PC-9 (cell line): ENCODE measurements around the gene TBC1D16. TPM values are rescaled to one million over a fixed set of nuclear protein-coding genes. Genes with fewer than 3 reads are reported as not detected.

Source experiments
- BruUV-seq: library from RNA; stranded (reverse); fragments of 400-500 nt; replicated peaks from 2 replicates; lab custom pipeline; 2021; lab: Mats Ljungman, UMichigan
- CTCF ChIA-PET: fragments of 300-600 bp; sonication (Branson Sonifier 250); formaldehyde crosslinking; loops from one replicate; lab custom pipeline; 2022; ENCODE audit warnings: antibody characterized with exemption; lab: Charles Lee
- POLR2A ChIA-PET: fragments of 300-600 bp; sonication (Branson Sonifier 250); formaldehyde crosslinking; loops from one replicate; lab custom pipeline; 2022; ENCODE audit warnings: antibody characterized with exemption; ENCODE audit not compliant: unreplicated experiment; lab: Charles Lee
- DNase-seq, 2 experiments: peaks; one replicate each; pipeline versions ENCODE4 v3.0.0 to v3.0.0-alpha.2; 2015 to 2022; ENCODE audit warnings: mixed read lengths in 1 of 2
- H2AFZ ChIP-seq: fragments of 200-600 bp; sonication (generic); 2 replicates; pipeline ENCODE4 v1.8.1; 2017; ENCODE audit warnings: antibody characterized with exemption
- H3F3A ChIP-seq: fragments of 200-600 bp; sonication (generic); 2 replicates; pipeline ENCODE4 v1.8.1; 2017; ENCODE audit warnings: antibody characterized with exemption, mild to moderate bottlenecking, low read depth; ENCODE audit not compliant: insufficient read depth
- H3K27ac ChIP-seq: fragments of 200-600 bp; sonication (generic); 2 replicates; pipeline ENCODE4 v1.6.1; 2016; ENCODE audit warnings: mixed run types
- H3K27me3 ChIP-seq: fragments of 200-600 bp; sonication (generic); 2 replicates; pipeline ENCODE4 v1.6.1; 2016; ENCODE audit warnings: low read depth, mixed run types; ENCODE audit not compliant: insufficient read depth
- H3K36me3 ChIP-seq: fragments of 200-600 bp; sonication (generic); 2 replicates; pipeline ENCODE4 v1.6.1; 2016; ENCODE audit warnings: low read depth, mixed run types
- H3K4me1 ChIP-seq: fragments of 200-600 bp; sonication (generic); replicated peaks from 2 replicates; pipeline ENCODE4 v1.6.1; 2016; ENCODE audit warnings: mixed run types; ENCODE audit not compliant: insufficient read depth
- H3K4me2 ChIP-seq: fragments of 200-600 bp; sonication (generic); 2 replicates; pipeline ENCODE4 v1.6.1; 2017; ENCODE audit warnings: mixed run types
- H3K4me3 ChIP-seq: fragments of 200-600 bp; sonication (generic); 2 replicates; pipeline ENCODE4 v1.6.1; 2016; ENCODE audit warnings: mixed run types
- H3K79me2 ChIP-seq: fragments of 200-600 bp; sonication (generic); 2 replicates; pipeline ENCODE4 v1.6.1; 2017; ENCODE audit warnings: low read depth, mixed run types
- H3K9me2 ChIP-seq: fragments of 200-600 bp; sonication (generic); 2 replicates; pipeline ENCODE4 v1.8.1; 2017; ENCODE audit warnings: mild to moderate bottlenecking; ENCODE audit not compliant: insufficient read depth
- H3K9me3 ChIP-seq: fragments of 200-600 bp; sonication (generic); 2 replicates; pipeline ENCODE4 v1.8.1; 2016; ENCODE audit warnings: low read depth; ENCODE audit not compliant: insufficient read depth
- H4K20me1 ChIP-seq: fragments of 200-600 bp; sonication (generic); 2 replicates; pipeline ENCODE4 v1.8.1; 2017; ENCODE audit not compliant: insufficient read depth
- EZH2 ChIP-seq: fragments of 200-600 bp; sonication (generic); IDR thresholded peaks from 2 replicates; pipeline ENCODE4 v1.8.0; 2017; ENCODE audit warnings: antibody characterized with exemption, low read depth
- intact Hi-C: fragments of 100-400 bp; cut with micrococcal nuclease; formaldehyde crosslinking; loops from one replicate; pipeline ENCODE4 v1.10.0; 2022; ENCODE audit not compliant: unreplicated experiment
- total RNA-seq: library from RNA; stranded (reverse); gene quantifications from 2 replicates; pipeline ENCODE4 v1.2.3, GENCODE V29; 2021
- TF ChIP-seq, protein P1 (sequence below): fragments of 200-600 bp; sonication (generic); conservative IDR thresholded peaks from 2 replicates; pipeline ENCODE4 v1.6.1; 2017; ENCODE audit warnings: mixed run types, antibody characterized with exemption, mild to moderate bottlenecking, moderate library complexity

The TBC1D16 gene
- total RNA-seq, 1 experiment from 2014 or later = 41.7 TPM

GRCh38 chr17:79942011-79942405 is 93.7 kb downstream of the TBC1D16 start:
- ChIA-PET CTCF (no interaction called here), POLR2A (interaction anchor here (0.5 kb wide), 1 partner anchor 149 kb away, joined by 12 read pairs; no protein-coding TSS in a partner anchor)
- Histone ChIP-seq H3K9me2 (no peaks in the 10 kb centered on the region), H3K4me2 (no peak overlapping the region), H4K20me1 (no peaks in the 10 kb centered on the region), H3K36me3 (no peaks in the 10 kb centered on the region), H3K79me2 (no peaks in the 10 kb centered on the region), H3K4me1 (no peaks in the 10 kb centered on the region), H3K4me3 (no peak overlapping the region), H3K9me3 (no peaks in the 10 kb centered on the region), H2AFZ (no peak overlapping the region), H3K27ac (no peak overlapping the region), H3K27me3 (no peaks in the 10 kb centered on the region), H3F3A (no peaks in the 10 kb centered on the region)
- TF ChIP-seq EZH2 = no peak
- TF ChIP-seq, protein P1, sequence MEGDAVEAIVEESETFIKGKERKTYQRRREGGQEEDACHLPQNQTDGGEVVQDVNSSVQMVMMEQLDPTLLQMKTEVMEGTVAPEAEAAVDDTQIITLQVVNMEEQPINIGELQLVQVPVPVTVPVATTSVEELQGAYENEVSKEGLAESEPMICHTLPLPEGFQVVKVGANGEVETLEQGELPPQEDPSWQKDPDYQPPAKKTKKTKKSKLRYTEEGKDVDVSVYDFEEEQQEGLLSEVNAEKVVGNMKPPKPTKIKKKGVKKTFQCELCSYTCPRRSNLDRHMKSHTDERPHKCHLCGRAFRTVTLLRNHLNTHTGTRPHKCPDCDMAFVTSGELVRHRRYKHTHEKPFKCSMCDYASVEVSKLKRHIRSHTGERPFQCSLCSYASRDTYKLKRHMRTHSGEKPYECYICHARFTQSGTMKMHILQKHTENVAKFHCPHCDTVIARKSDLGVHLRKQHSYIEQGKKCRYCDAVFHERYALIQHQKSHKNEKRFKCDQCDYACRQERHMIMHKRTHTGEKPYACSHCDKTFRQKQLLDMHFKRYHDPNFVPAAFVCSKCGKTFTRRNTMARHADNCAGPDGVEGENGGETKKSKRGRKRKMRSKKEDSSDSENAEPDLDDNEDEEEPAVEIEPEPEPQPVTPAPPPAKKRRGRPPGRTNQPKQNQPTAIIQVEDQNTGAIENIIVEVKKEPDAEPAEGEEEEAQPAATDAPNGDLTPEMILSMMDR = no peak
- intact Hi-C loops = no loop called here
- DNase-seq = no peak
- BruUV-seq = no TSS peak

DNA sequence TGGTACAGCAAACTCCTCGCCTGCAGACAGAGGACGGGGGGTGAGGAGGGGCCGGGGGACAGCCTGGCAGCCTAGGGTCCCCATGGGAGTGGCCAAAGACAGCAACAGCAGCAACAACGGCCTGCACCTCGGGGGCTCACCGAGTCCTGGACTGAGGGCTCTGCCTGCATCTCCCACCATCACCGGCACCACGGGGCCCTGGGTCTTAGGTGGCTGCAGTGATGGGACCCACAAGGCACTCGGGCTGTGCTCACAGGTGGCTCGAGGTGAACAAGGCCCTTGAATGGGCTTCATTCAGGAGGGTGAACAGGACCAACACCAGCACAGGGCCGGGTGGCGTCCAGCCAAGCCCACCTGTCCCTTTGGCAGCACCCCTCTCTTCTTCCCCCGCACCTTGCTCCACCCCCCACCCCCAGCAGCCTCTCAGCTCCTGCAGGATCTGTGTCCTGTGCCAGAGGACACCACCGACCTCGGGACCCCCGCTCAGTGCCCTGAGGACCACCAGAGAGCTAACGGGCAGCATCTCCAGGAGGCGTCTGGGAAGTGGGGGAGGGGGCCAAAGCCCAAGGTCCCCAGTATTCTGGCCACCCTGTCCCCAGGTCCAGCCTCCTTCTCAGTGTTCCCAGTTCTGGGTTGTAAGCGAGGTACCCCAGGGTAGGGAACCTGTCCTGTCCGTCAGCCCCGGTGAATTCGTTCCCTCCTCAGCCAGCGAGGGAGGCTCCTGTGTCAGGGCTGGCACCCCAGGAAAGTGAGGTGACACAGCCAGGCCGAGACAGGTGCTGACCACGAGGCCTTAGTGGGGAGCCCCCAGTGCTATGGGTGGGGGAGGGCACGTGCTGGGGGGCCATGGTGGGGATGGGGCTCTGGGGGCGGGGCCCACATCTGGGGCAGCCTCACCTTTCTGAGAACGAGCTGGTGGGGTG is 94.3 kb downstream of the TBC1D16 start:
- H3K4me3 ChIP-seq = no peak overlapping the region
- H3K27me3 ChIP-seq = no peaks in the 10 kb centered on the region
- H3K36me3 ChIP-seq = no peaks in the 10 kb centered on the region
- no peak for DNase-seq
- ChIA-PET POLR2A (interaction anchor here (0.5 kb wide), 1 partner anchor 148 kb away, joined by 12 read pairs; no protein-coding TSS in a partner anchor), CTCF (no interaction called here)
- H3K4me1 ChIP-seq = no peaks in the 10 kb centered on the region
- no peak overlapping the region for H2AFZ ChIP-seq
- intact Hi-C loops = no loop called here
- no peaks in the 10 kb centered on the region for H3K9me3 ChIP-seq
- TF ChIP-seq, protein P1 = no peak
- TF ChIP-seq EZH2 = no peak
- BruUV-seq = no TSS peak
- no peak overlapping the region for H3K4me2 ChIP-seq
- H3F3A ChIP-seq = no peaks in the 10 kb centered on the region
- no peaks in the 10 kb centered on the region for H3K9me2 ChIP-seq
- no peaks in the 10 kb centered on the region for H4K20me1 ChIP-seq
- H3K79me2 ChIP-seq = no peaks in the 10 kb centered on the region
- H3K27ac ChIP-seq = no peak overlapping the region

DNA sequence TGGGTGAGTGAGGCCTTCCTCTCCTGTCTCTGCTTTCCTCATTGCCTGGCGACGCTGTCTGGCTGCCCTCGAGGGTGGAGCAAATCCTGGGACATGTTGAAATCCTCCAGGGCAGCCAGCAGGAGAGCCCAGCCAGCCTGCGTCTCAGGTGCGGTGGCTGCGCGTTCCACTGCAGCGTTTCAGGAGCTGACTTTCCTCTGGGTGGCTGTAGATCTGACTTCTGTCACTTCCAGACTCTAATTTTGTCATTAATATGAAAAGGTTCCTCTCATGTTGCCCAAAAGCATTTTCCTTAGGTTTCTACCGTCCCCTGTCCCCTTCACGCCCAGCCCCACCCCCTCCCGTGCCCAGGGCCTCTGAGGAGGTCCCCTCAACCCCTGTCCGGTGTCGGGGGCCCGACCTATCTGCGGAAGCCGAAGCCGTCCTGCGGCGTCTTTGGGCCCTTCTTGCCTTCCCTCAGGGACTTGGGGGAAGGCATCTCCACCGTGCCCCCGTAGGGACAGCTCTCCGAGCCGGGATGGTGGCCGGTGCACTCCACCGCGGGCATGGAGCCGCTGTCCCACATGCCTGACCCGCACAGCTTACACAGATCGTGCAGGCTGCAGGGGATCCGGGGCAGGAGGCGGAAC is 95.1 kb downstream of the TBC1D16 start:
- Histone ChIP-seq H3K4me3 (no peak overlapping the region), H3K4me1 (no peaks in the 10 kb centered on the region), H4K20me1 (no peaks in the 10 kb centered on the region), H3K27ac (no peak overlapping the region), H3F3A (no peaks in the 10 kb centered on the region), H3K27me3 (no peaks in the 10 kb centered on the region), H3K79me2 (no peaks in the 10 kb centered on the region), H2AFZ (no peak overlapping the region), H3K4me2 (no peak overlapping the region), H3K9me3 (no peaks in the 10 kb centered on the region), H3K9me2 (no peaks in the 10 kb centered on the region), H3K36me3 (no peaks in the 10 kb centered on the region)
- DNase-seq = no peak
- no TSS peak for BruUV-seq
- ChIA-PET CTCF (no interaction called here), POLR2A (no interaction called here)
- intact Hi-C loops = no loop called here
- TF ChIP-seq, protein P1 = no peak
- no peak for TF ChIP-seq EZH2
